K562 (cell line): ENCODE measurements around the gene ZNF516.

Source experiments
- CBFA2T2 ChIP-seq: fragments of 450-650 bp; conservative IDR thresholded peaks from 2 replicates; pipeline ENCODE4 v1.6.1; 2017; ENCODE audit warnings: mild to moderate bottlenecking
- CBX5 ChIP-seq: IDR thresholded peaks from 2 replicates; pipeline ENCODE4 v1.6.1; 2014; ENCODE audit warnings: low read depth, borderline replicate concordance
- DIDO1 ChIP-seq: fragments of 450-650 bp; IDR thresholded peaks from 2 replicates; pipeline ENCODE4 v1.6.1; 2016; ENCODE audit warnings: low read depth, missing biosample characterization, missing genetic modification characterization
- NR1H2 ChIP-seq: sonication (generic); formaldehyde crosslinking; IDR thresholded peaks from 2 replicates; pipeline ENCODE4 v1.4.0; 2020; ENCODE audit warnings: mild to moderate bottlenecking, missing genetic modification reagents
- SMAD1 ChIP-seq: fragments of 150-350 bp; IDR thresholded peaks from 2 replicates; pipeline ENCODE4 v1.6.1; 2014; ENCODE audit warnings: low read length, low read depth; ENCODE audit not compliant: partially characterized antibody
- TAF1 ChIP-seq: IDR thresholded peaks from 2 replicates; pipeline ENCODE4 v1.6.1; 2011; ENCODE audit warnings: mild to moderate bottlenecking, low read length, moderate library complexity; ENCODE audit not compliant: insufficient read depth, control insufficient read depth, severe bottlenecking; ENCODE audit errors: extremely low read depth
- ZNF282 ChIP-seq: sonication (generic); formaldehyde crosslinking; IDR thresholded peaks from 2 replicates; pipeline ENCODE4 v1.8.1; 2023; ENCODE audit warnings: missing genetic modification reagents
- ZNF311 ChIP-seq: fragments of 250-450 bp; sonication (Bioruptor Pico); IDR thresholded peaks from 2 replicates; pipeline ENCODE4 v1.4.0; 2020; ENCODE audit warnings: mild to moderate bottlenecking, moderate library complexity
- TF ChIP-seq, protein P1 (sequence below), 3 experiments: IDR thresholded peaks in 2 of 3; conservative IDR thresholded peaks in 1 of 3; 2 replicates each; pipeline ENCODE4 v1.5.1; 2011 to 2012; ENCODE audit warnings: low read length in 3 of 3, mild to moderate bottlenecking in 3 of 3, control low read depth in 2 of 3, improper control_type of control experiment in 1 of 3, inconsistent platforms in 1 of 3, low read depth in 1 of 3, mixed read lengths in 1 of 3, moderate library complexity in 1 of 3; ENCODE audit not compliant: insufficient read depth in 2 of 3
- TF ChIP-seq, protein P2 (sequence below): fragments of 250-450 bp; sonication (Bioruptor Pico); IDR thresholded peaks from 2 replicates; pipeline ENCODE4 v1.9.0; 2021; ENCODE audit warnings: mild to moderate bottlenecking, inconsistent platforms

DNA sequence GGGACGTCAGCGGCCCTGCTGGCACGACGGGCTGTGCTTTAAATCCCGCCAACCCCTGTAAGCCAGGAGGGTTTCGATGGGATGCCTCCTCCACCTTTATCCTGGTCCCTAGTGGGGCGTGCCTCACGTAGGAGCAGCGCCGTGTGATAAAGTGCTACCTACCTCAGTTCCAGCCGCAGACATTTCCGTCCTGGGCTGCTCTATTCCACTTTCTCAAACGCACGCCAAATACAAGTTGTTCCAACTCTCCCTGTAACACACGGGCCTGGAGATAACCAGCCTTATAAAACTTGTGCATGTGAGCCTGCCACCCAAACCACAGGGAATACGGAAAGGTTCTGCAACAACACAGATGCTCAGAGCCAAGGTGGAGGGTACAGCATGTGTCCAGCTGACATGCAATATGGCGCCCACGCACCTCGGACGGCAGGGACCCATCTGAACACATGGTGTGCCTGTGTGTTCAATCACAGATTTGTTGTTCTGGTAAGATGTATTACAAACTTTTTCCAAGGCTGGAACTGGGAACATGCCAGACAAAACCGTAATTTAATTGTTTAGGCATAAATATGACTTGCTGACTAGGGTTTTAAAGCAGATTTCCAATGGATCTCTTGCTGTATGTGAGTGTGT, 47.7 kb downstream of the ZNF516 start:
- TF ChIP-seq CBX5 (no peak), ZNF311 (CRISPR knock-in tag) (no peak), ZNF282 (CRISPR knock-in tag) (no peak), NR1H2 (no peak), TAF1 (no peak), CBFA2T2 (no peak), DIDO1 (tag) (no peak), SMAD1 (no peak)
- TF ChIP-seq, protein P1, sequence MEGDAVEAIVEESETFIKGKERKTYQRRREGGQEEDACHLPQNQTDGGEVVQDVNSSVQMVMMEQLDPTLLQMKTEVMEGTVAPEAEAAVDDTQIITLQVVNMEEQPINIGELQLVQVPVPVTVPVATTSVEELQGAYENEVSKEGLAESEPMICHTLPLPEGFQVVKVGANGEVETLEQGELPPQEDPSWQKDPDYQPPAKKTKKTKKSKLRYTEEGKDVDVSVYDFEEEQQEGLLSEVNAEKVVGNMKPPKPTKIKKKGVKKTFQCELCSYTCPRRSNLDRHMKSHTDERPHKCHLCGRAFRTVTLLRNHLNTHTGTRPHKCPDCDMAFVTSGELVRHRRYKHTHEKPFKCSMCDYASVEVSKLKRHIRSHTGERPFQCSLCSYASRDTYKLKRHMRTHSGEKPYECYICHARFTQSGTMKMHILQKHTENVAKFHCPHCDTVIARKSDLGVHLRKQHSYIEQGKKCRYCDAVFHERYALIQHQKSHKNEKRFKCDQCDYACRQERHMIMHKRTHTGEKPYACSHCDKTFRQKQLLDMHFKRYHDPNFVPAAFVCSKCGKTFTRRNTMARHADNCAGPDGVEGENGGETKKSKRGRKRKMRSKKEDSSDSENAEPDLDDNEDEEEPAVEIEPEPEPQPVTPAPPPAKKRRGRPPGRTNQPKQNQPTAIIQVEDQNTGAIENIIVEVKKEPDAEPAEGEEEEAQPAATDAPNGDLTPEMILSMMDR (IDR thresholded peaks at IDR 0.05 in 2 of 3, conservative IDR thresholded peaks at IDR 0.05 in 1 of 3; ENCODE audit: insufficient read depth in 2 of 3, low read depth in 1 of 3, low read length in 3 of 3) = no peak
- TF ChIP-seq, protein P2, sequence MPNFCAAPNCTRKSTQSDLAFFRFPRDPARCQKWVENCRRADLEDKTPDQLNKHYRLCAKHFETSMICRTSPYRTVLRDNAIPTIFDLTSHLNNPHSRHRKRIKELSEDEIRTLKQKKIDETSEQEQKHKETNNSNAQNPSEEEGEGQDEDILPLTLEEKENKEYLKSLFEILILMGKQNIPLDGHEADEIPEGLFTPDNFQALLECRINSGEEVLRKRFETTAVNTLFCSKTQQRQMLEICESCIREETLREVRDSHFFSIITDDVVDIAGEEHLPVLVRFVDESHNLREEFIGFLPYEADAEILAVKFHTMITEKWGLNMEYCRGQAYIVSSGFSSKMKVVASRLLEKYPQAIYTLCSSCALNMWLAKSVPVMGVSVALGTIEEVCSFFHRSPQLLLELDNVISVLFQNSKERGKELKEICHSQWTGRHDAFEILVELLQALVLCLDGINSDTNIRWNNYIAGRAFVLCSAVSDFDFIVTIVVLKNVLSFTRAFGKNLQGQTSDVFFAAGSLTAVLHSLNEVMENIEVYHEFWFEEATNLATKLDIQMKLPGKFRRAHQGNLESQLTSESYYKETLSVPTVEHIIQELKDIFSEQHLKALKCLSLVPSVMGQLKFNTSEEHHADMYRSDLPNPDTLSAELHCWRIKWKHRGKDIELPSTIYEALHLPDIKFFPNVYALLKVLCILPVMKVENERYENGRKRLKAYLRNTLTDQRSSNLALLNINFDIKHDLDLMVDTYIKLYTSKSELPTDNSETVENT (CRISPR knock-in tag) = no peak
